Measurements from ENCODE around the gene AICDA.

Gene AICDA

GRCh38 chr12:8553088-8553627 is 59.5 kb downstream of the AICDA start:
- no peak for DNase-seq

Data from NCI-H345 (cell line).